Keratinocyte (primary cell): ENCODE results near the gene FSIP1. TPM values are rescaled to one million over a fixed set of nuclear protein-coding genes. Genes with fewer than 3 reads are reported as not detected.

ENCODE experiments used
- DNase-seq: peaks from one replicate; pipeline ENCODE4 v3.0.0-alpha.2; 2011; ENCODE audit warnings: low read depth, missing footprints, low spot score
- FAIRE-seq: peaks from 2 replicates; lab custom pipeline; 2011; peaks lifted over from hg19 to GRCh38; lab: Jason Lieb, UNC
- H2AFZ ChIP-seq: 2 replicates; pipeline ENCODE4 v1.6.0; 2012; ENCODE audit warnings: low read length, control low read depth, inconsistent platforms; ENCODE audit not compliant: control insufficient read depth
- H3K27ac ChIP-seq: 2 replicates; pipeline ENCODE4 v1.5.1; 2011; ENCODE audit warnings: low read length; ENCODE audit not compliant: control insufficient read depth, insufficient read depth
- H3K27me3 ChIP-seq: 3 replicates; pipeline ENCODE4 v1.6.0; 2011; ENCODE audit warnings: low read length; ENCODE audit not compliant: control insufficient read depth, insufficient read depth; ENCODE audit errors: extremely low read depth
- H3K36me3 ChIP-seq, 2 experiments: 2 replicates in 1 of 2; 3 replicates in 1 of 2; pipeline ENCODE4 v1.5.1; 2011; ENCODE audit warnings: low read length in 2 of 2, mild to moderate bottlenecking in 1 of 2; ENCODE audit not compliant: control insufficient read depth in 2 of 2, insufficient read depth in 2 of 2; ENCODE audit errors: extremely low read depth in 1 of 2
- H3K4me1 ChIP-seq: 3 replicates; pipeline ENCODE4 v1.5.1; 2011; ENCODE audit warnings: low read length; ENCODE audit not compliant: control insufficient read depth, insufficient read depth; ENCODE audit errors: extremely low read depth
- H3K4me2 ChIP-seq: 3 replicates; pipeline ENCODE4 v1.6.0; 2011; ENCODE audit warnings: low read depth, low read length; ENCODE audit not compliant: control insufficient read depth, insufficient read depth; ENCODE audit errors: extremely low read depth
- H3K4me3 ChIP-seq, 3 experiments: fragments of 200-600 bp in 1 of 3; sonication (generic) in 1 of 3; 2 replicates in 2 of 3; 3 replicates in 1 of 3; pipeline ENCODE4 v1.5.1; 2011 to 2016; ENCODE audit warnings: low read length in 3 of 3, mild to moderate bottlenecking in 3 of 3, control low read depth in 2 of 3, inconsistent platforms in 1 of 3, low read depth in 1 of 3, mixed read lengths in 1 of 3, mixed run types in 1 of 3, moderate library complexity in 1 of 3; ENCODE audit not compliant: control insufficient read depth in 2 of 3, insufficient read depth in 2 of 3; ENCODE audit errors: extremely low read depth in 1 of 3
- H3K79me2 ChIP-seq: 2 replicates; pipeline ENCODE4 v1.6.0; 2012; ENCODE audit warnings: low read length; ENCODE audit not compliant: control insufficient read depth, insufficient read depth
- H3K9ac ChIP-seq: 3 replicates; pipeline ENCODE4 v1.6.0; 2011; ENCODE audit warnings: low read length; ENCODE audit not compliant: control insufficient read depth, insufficient read depth; ENCODE audit errors: extremely low read depth
- H3K9me1 ChIP-seq: 3 replicates; pipeline ENCODE4 v1.6.0; 2011; ENCODE audit warnings: low read length; ENCODE audit not compliant: control insufficient read depth, insufficient read depth; ENCODE audit errors: extremely low read depth
- H3K9me3 ChIP-seq: 2 replicates; pipeline ENCODE4 v1.5.1; 2012; ENCODE audit warnings: low read depth, low read length; ENCODE audit not compliant: control insufficient read depth
- H4K20me1 ChIP-seq: 3 replicates; pipeline ENCODE4 v1.6.0; 2011; ENCODE audit warnings: low read length; ENCODE audit not compliant: control insufficient read depth, insufficient read depth; ENCODE audit errors: extremely low read depth
- EZH2 ChIP-seq: IDR thresholded peaks from one replicate; pipeline ENCODE4 v1.6.1; 2012; ENCODE audit warnings: inconsistent platforms, mild to moderate bottlenecking, low read length, moderate library complexity
- dilution Hi-C: fragments of 300-500 bp; cut with MboI; formaldehyde crosslinking; loops from one replicate; pipeline ENCODE4 v1.7.0; 2020; ENCODE audit warnings: low sequenced_read_pairs; ENCODE audit not compliant: extremely low pct_ligation_motif_present
- polyA plus RNA-seq, 5 experiments: library from polyadenylated mRNA; depleted of rRNA in 3 of 5; stranded (reverse) in 3 of 5; stranded (forward) in 1 of 5; unstranded in 1 of 5; fragments of >200 nt; gene quantifications; 1 replicate in 1 of 5; 2 replicates in 3 of 5; 3 replicates in 1 of 5; pipeline versions ENCODE4 v1.2.1 to v1.2.3, GENCODE V29; 2011 to 2012; ENCODE audit warnings: missing spikeins in 2 of 5, low read depth in 1 of 5, low replicate concordance in 1 of 5
- TF ChIP-seq, protein P1 (sequence below), 3 experiments: IDR thresholded peaks in 1 of 3; conservative IDR thresholded peaks in 1 of 3; optimal IDR thresholded peaks in 1 of 3; 2 replicates in 2 of 3; 3 replicates in 1 of 3; pipeline versions ENCODE3 to v1.5.1; 2011; ENCODE audit warnings: low read length in 3 of 3, mild to moderate bottlenecking in 3 of 3, moderate library complexity in 2 of 3, control low read depth in 1 of 3, inconsistent platforms in 1 of 3; ENCODE audit not compliant: insufficient read depth in 2 of 3; ENCODE audit errors: extremely low read depth in 1 of 3

FSIP1 gene
- polyA plus RNA-seq, 1 donor (not counting 4 experiments of a cell fraction or from before 2014, with no cell fraction given) = 1.5 TPM

DNA sequence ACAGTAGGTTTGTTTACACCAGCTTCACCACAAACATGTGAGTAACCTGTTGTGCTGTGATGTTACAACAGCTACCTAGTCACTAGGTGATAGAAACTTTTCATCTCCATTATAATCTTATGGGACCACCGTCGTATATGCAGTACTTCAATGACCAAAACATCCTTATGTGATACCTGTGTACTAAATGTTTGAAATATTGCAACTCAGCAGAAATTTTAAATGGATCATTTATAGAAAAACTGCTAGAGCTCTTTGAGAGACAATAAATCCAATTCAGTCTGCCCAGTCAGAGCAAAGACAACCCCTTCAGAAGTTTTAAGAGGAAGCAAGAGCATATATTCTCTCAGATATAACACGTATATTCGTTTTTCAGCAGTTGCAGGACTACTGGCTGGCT is 128.3 kb downstream of the FSIP1 start:
- Histone ChIP-seq H4K20me1 (no peaks in the 10 kb centered on the region), H3K9me1 (no peaks in the 10 kb centered on the region), H3K27ac (no peak overlapping the region), H3K79me2 (no peaks in the 10 kb centered on the region), H3K4me1 (peaks cover 5% of the 10 kb centered on the region), H3K9ac (no peak overlapping the region), H3K36me3 (no peaks in the 10 kb centered on the region), H3K27me3 (no peaks in the 10 kb centered on the region), H2AFZ (no peak overlapping the region), H3K9me3 (no peaks in the 10 kb centered on the region), H3K4me3 (no peak overlapping the region), H3K4me2 (no peak overlapping the region)
- TF ChIP-seq, protein P1, sequence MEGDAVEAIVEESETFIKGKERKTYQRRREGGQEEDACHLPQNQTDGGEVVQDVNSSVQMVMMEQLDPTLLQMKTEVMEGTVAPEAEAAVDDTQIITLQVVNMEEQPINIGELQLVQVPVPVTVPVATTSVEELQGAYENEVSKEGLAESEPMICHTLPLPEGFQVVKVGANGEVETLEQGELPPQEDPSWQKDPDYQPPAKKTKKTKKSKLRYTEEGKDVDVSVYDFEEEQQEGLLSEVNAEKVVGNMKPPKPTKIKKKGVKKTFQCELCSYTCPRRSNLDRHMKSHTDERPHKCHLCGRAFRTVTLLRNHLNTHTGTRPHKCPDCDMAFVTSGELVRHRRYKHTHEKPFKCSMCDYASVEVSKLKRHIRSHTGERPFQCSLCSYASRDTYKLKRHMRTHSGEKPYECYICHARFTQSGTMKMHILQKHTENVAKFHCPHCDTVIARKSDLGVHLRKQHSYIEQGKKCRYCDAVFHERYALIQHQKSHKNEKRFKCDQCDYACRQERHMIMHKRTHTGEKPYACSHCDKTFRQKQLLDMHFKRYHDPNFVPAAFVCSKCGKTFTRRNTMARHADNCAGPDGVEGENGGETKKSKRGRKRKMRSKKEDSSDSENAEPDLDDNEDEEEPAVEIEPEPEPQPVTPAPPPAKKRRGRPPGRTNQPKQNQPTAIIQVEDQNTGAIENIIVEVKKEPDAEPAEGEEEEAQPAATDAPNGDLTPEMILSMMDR (optimal IDR thresholded peaks at IDR 0.05 in 1 of 3, IDR thresholded peaks at IDR 0.05 in 1 of 3, conservative IDR thresholded peaks at IDR 0.05 in 1 of 3; ENCODE audit: extremely low read depth in 1 of 3, insufficient read depth in 2 of 3, low read length in 3 of 3) = no peak
- TF ChIP-seq EZH2 = no peak
- dilution Hi-C loops = no loop called here
- FAIRE-seq = no peak
- no peak for DNase-seq

DNA sequence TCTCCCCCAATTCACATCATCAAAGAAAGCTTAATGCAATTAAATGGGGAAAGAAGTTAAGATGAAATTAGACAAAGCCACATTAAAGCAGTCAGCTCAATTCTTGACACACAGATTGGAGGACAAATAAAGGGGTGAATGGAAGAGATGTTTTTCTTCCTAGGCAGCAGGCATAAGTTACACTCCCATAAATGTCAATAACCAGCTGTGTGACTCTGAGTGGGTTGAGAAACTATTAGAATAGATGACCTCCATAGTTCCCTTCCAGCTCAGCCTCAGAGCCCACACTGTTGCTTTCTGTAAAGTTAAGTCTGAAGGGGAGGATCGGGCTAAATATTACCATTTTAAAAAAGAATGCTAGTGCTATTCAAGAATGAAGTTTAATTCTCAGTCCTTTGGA is 130.8 kb downstream of the FSIP1 start:
- no peaks in the 10 kb centered on the region for H3K27me3 ChIP-seq
- no peaks in the 10 kb centered on the region for H3K9me3 ChIP-seq
- no peaks in the 10 kb centered on the region for H3K9me1 ChIP-seq
- H3K79me2 ChIP-seq = no peaks in the 10 kb centered on the region
- no peak overlapping the region for H3K27ac ChIP-seq
- H3K4me3 ChIP-seq = no peak overlapping the region
- no peaks in the 10 kb centered on the region for H3K36me3 ChIP-seq
- no peak overlapping the region for H3K4me2 ChIP-seq
- TF ChIP-seq, protein P1 (optimal IDR thresholded peaks at IDR 0.05 in 1 of 3, IDR thresholded peaks at IDR 0.05 in 1 of 3, conservative IDR thresholded peaks at IDR 0.05 in 1 of 3; ENCODE audit: extremely low read depth in 1 of 3, insufficient read depth in 2 of 3, low read length in 3 of 3) = no peak
- TF ChIP-seq EZH2 = no peak
- H3K4me1 ChIP-seq = no peaks in the 10 kb centered on the region
- H2AFZ ChIP-seq = no peak overlapping the region
- FAIRE-seq (no peak), DNase-seq (no peak)
- H3K9ac ChIP-seq = no peak overlapping the region
- no peaks in the 10 kb centered on the region for H4K20me1 ChIP-seq
- dilution Hi-C loops = no loop called here
